NCI-H1048 (cell line): ENCODE measurements around the gene PLA2G2C.

Source experiments
- DNase-seq: peaks from one replicate; lab custom pipeline; 2025; lab: John Stamatoyannopoulos, UW

Gene PLA2G2C

DNA sequence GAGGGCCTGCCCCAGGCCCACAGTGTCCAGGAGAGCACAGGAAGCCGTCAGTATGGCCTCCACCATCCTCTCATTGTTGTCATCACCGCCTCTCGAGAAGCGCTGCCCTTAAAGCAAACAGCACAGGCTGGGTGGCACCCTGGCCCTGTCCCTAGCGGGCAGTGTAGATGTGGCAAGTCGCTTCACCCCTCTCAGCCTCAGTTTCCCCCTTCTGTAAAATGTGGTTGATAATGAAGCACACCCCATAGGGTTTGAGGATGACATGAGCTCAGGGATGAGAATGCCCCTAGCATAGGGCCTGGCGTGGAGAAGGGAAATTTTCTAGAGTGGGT is 33.8 kb downstream of the PLA2G2C start:
- no peak for DNase-seq

DNA sequence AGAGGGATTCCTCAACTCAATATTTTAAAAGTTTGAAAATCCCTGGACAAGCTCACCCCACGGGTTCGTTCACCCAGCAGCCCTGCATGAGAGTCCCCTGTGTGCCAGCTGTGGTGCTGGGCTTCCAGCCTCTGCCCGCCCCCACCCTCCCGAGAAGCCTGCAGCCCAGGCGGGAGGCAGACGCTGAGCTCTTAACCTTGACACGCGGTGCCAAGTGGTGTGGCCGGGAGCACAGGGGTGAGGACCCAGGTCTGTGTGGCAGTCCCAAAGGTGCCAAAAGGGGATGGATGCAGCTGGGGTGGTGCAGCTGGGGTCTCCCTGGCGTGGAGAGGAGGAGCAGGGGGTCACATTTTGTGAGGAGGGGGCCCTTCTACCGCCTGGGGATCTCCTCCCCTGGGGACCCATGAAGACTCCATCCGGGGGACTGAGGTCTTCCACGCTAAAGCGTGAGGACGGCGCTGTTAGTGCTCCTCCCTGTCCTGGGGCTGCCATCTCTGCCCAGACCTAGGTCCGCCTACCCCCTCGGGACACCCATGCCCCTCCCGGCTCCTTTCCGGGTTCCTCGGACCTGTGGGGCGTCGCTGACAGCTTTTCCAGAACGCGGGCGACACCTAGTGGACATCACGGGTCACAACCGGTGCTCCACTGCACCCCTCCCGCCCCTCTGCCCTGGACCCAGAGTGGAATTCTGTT is 34.3 kb downstream of the PLA2G2C start:
- peak; percentile 23 for DNase-seq

DNA sequence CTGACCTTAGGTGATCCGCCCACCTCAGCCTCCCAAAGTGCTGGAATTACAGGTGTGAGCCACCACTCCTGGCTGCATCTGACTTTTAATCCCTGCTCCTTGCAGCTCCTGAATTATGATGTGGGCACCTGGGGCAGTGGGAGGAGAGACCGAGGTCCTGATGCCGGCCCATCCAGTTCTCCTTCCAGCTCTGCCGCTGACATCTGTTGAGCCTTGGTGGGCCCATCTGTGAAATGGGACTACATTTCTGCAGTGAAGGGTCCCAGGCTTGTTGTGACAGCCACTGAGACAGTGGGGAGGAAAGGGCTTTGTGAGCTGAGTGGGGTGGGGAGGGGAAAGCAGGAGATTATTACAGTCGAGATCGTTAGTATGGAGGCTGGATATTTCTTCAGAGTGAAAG is 35.3 kb downstream of the PLA2G2C start:
- DNase-seq = no peak

DNA sequence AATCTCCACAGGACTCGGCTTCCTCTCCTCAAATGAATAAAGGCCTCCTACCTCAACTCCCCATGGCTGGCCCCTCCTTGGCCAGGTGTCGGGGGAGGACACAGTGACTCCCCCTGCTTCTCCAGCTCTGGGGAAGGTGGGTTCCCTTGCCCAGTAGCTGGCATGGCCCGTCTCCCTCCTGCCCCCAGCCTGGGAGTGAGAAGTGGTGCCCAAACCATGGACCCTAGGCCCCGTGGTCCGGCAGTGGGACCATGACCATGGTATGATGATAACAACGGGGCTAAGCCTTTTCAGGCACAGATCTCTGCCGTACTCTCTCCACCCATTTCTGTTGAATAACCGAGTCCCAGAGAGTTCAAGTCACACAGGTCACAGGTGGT is 36.0 kb downstream of the PLA2G2C start:
- DNase-seq = no peak

DNA sequence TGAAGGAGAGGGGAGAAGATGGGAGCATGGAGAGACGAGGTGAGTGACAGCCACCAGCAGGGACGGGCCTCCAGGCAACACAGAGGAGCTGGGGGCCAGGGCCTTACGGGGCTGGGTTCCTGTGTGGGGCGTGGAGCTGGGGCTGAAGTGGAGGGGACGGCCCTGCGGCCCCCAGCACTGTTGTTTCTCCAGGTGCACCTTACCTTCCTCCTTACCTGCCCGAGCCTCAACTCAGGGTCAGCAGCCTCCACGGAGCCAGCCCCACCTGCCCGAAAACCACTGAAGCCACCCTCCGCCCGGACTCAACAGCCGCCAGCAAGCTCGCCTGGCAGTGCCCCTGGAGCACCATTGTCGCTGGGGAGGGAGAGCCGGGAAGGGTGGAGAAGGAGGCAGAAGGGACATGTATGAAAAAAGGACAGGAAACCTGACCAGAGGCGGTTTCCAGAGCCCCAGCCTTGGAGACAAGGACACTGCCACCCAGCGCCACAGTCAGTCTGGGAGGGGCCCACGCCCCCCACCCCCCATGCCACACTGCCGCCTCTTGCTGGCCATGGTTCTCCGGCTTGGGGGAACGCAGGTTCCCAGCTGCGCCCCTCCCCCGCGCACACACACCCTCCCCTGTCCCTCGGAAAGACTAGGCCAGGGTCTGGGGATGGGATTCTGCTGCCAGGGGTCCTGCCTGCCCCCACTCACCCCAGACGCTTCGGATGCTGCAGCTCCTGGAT is 36.6 kb downstream of the PLA2G2C start:
- DNase-seq = no peak

DNA sequence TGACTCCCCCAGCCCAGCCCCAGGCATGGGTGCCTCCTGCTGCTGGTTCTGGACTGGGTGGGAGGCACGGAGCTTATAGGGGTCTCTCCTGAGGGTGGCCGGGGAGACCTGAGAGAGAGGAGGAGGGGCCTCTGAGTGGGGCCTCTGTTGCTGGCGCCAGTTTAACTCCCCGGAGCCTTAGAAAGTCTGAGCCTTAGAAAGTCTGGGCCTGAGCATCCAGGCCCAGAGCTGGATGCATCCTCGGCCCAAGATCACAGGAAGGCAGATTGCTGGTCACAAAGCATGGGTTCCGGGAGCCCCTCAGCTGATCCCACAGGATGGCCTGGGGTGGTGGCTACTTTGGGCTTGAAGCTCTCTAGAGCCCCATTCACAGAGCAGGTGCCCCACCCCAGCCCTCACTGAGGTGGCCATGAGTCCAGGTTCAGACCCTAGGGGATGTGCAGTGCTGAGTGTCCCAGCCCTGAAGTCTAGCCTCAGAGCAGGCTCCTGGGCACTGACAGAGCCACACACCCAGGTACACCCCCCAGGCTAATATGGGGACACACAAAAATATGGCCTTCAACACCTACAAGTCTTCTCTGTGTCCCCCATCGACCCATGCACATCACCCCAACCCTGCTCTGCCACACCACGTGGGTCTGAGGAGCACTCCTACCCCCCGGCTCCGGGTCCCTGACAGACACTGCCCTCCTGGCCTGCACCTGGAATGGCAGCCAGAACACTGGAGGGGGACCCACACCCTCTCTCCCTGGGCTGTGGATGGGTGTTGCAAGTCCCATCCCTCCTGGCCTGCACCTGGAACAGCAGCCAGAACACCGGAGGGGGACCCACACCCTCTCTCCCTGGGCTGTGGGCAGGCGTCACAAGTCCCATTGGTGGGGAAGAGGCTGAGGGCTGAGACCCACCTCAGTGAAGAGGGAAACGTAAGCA is 37.5 kb downstream of the PLA2G2C start:
- no peak for DNase-seq

DNA sequence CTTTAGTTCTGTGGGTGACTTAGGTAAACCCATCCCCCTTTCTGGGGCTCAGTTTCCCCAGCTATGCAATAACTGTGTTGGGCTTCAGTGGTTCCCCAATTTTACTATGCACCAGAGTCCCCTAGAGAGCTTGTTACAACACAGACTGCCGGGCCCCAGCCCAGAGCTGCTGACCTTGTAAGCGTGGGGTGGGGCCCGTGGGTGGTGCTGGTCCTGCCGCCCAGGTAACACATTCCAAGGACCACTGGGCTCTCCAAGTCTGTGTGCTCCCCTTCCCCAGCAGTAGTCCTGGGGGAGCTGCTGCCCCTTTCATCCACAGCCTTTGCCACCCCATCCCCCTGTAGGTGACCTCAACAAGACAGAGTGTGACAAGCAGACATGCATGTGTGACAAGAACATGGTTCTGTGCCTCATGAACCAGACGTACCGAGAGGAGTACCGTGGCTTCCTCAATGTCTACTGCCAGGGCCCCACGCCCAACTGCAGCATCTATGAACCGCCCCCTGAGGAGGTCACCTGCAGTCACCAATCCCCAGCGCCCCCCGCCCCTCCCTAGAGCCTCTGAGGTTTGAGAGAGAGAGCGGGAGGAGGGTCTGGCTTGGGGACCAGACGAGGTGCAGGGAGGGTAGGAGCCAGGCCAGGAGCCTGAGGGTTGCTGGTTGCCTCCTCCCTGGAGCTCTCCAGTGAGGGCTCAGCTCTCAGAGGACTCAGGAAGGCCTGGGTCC is 38.3 kb downstream of the PLA2G2C start:
- no peak for DNase-seq

DNA sequence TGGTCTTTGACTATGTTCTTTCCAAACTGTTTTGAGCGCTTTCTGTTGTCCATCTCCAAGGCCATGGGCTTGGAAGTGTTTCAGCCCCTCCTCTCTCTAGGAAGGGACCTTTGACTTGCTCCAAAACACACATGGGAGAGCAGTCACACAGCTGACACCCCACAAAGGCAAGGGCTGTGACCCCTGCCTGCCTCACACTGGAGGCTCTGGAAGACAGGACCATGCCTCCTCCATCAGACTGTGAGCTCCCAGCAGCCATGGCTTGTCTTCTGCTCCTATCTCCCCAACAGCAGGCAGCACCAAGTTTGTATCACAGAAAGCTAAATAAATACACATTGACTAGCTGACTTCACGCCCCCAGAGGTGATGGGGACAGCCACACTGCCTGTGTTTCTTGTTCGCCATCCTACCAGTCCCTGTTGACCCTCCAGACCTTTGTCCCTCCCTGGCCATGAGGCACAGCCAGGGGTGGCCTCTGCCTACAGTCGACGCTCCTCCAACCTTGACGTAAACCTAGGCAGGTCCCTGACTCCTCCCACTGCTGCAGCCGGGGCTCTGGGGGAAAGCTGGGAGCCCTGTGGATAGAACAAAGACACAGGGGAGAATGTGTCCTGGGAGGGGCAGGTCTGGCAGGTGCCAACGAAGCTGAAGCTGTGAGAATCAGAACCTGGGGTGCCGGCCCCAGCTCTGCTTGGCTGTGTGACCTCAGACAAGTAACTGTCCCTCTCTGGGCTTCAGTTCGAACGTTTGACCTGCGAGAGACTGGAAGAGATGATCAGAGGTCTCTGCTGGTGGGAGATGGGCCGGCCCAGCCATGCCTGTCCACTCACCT is 42.4 kb downstream of the PLA2G2C start:
- DNase-seq = no peak

DNA sequence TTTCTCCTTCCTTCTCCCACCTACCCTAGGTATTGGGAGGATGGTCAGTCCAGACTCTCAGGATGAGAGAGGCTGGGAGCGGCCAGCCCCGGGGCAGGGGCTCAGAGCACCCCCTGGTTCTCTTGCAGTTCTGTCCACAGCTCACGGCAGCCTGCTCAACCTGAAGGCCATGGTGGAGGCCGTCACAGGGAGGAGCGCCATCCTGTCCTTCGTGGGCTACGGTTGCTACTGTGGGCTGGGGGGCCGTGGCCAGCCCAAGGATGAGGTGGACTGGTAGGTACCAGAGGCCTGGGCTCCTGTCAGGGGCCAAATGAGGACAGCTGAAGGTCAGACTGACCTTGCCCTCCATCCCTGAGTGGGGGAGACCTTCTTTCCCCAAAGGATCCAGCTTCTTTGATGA is 43.0 kb downstream of the PLA2G2C start:
- no peak for DNase-seq

DNA sequence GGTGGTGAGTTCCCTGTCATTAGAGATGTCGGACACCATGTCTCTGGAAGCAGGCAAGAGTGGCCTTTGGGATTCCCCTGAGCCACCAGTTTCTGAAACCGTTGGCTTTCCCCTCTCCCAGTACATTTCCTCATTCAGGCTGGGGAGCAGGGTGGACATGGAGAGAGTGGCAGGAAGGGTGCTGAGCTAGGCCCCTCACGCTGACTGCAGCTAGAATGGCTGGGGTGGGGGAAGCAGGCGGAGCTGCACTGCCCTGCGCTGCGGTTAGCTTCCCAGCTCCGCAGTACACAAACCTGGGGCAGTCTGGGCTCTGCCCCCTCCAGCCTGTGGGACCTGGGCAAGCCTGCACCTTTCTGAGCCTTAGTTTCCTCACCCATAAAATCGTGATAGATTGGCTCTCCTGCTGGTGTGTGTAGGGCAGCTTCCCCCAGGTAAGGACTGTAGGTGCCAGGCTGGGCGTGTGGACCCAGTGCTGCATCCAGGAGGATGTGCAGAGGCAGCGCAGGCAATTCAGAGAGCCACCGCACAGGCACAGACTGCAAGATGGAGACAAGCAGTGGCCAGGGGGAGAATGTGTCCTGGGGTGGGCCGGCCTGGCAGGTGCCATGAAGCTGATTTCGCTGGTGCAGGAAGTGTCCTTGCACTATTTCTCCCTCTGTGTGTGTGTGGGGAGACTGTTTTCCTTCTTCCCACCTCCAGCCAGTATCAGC is 44.2 kb downstream of the PLA2G2C start:
- no peak for DNase-seq

DNA sequence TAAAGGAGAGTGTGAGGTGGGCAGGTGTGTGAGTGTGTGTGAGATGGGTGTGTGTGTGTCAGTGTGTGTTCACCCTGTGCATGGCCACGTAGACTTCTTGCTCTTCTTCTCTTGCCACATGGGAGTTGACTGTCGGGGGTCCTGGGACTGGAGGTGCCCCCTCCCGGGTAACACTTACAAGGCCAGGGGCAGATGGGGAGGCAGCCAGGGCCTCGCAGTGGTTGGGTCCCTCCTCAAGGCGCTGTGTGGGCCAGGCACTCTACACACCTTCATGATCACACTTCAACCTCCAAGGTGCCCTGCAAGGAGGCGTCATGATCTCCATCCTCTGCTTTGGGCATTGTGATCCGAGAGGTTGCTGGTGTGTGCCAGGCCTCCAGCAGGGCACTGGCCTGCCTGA is 44.9 kb downstream of the PLA2G2C start:
- DNase-seq = no peak

DNA sequence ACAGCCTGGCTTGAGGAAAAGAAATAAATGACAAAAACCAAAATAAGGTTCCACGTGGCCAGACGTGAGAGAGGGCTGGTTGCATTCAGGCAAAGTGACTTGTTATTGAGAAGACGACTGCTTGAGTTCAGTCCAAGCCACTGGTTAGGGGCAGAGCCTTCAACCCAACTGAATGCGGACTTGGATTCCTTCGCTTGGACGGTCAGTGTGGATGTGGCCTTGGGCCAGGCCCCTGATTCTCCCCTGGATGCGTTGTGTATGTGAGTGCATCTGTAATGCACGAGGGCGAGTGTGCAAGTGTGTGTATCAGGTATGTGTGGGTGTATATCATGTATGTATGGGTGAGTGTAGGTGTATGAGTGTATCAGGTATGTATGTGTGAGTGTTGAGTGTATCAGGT is 45.3 kb downstream of the PLA2G2C start:
- no peak for DNase-seq

DNA sequence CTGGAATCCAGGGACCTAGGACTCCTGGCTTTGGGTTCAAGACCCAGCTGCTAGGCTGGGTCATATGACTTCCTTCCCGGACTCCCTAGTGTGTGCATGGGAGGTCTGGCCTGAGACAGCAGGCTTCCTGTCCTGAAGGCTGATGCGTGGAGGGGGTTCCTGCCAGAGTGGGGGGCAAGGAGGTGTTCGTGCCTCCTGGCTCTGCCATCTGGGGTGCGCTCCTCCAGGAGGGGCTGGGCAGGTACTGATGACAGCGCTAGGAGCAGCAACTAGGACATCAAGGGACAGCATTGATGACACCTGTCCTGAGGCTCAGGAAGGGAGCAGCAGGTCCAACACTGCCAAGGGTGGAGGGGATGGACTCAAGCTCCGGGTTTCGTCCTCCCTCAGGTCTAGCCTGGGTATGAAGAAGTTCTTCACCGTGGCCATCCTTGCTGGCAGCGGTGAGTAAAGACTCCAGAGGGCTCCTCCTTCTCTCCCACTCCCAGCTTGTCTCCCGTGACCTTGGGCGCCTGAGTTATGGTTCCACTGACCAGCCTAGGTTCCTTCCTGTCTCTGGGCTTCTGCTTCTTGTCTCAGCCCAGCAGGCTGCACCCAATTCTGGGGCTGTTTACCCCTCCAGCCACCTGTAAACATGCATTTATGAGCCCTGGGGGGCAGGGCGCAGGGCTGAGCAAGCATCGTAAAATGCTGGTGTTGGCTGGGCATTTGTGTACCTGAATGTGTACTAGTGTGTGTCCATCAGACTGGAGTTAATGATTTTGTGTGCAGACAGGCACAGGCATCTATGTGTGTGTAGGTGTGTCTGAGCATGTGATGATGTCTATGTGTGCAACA is 46.3 kb downstream of the PLA2G2C start:
- no peak for DNase-seq

DNA sequence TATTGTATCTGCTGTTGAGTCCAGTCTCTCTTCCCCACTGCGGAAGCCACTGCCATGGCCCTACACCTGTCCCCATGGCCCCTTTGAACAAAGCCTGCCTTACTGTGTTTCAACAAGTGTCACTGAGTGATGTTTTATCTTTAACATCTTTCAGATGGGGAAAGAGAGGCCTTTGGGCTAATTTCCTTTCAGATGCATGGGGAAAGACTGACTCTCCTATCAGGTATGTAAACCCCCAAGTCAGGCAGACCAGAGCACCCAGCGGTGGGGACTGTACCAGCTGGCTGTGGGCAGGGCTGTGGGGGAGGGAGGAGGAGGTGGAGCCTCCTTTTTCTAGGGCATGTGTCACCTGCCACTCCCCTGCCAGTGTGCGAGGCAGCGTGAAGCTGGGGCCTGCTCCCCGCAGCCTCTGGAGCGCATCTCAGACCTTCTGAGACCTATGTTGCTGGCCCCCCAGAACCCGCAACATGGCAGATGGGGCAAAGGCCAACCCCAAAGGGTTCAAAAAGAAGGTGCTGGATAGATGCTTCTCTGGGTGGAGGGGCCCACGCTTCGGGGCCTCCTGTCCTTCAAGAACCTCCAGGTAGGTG is 47.3 kb downstream of the PLA2G2C start, which contains the start of gene PLA2G2F:
Gene PLA2G2F, plus strand, starts transcription at position 363 of the 590 bp plus-strand sequence. Its CDS starts 105 bp downstream, at position 468.
- no peak for DNase-seq

DNA sequence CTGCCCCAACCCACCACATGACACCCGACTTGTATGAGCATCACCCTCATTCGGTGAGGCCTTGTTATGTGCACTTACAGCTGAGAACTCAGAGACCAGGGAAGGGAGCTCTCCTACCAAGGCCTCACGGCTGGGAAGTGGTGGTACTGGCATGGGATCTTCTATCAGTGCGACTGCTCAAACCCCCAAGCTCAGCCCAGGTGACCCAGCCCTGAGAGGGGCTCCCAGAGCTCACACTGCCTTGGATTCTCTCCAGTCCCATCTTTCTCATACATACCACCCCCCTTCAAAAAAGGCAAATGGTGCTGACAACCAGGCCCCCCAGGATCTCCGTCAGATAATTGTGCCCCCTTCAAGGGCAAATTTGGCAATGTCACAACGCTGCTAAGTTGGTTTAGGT is 48.0 kb downstream of the PLA2G2C start:
- DNase-seq = no peak

DNA sequence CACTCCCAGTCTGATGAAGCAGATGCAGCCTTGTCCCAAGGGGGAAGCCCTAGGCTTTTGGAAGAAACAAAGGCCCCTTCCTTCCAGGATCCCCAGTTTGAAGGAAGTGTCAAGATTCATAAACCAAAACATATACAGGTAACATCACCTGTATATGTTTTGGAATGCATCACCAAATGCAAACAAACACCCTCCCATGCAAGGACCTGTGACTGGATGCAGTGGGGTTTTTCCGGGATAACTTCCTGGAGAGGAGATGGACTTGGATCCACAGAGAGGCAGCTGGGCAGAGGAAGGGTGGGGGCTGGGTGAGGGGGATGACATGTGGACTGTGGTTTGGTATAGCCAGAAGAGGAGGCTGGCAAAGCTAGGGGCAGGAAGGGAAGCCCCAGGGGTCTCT is 48.7 kb downstream of the PLA2G2C start:
- DNase-seq = no peak

DNA sequence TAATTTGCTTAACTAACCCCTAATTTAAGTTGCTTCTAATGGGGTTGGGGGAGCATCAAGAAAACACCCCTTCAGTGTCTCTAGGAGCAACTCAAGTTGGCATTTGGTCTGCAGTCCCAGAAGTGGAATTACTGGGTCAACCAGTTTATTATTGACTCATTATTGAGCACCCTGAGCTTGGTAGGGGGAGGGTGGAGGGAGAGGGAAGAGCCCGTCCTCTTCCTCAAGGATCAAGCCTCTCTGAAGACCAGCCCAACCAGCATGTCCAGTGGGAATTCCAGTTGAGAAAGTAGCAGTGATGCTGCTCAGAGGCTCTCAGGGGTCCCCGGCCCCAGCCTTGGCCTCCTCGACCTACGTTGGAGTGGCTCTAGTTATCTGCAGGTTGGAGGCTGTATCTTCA is 49.3 kb downstream of the PLA2G2C start:
- DNase-seq = no peak

DNA sequence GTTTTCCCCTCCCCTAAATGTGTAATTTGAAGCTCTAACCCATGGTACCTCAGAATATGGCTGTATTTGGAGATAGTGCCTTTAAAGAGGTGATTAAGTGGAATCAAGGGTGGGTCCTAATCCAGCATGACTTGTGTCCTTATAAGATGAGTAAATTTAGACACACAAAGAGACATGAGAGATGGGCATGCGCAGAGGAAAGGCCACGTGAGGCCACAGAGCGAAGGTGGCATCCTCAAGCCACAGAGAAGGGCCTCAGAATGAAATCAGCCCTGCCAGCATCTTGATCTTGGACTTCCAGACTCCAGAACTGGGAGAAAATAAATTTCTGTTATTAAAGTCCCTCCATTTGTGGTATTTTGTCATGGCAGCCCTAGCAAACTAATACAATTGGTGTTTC is 50.1 kb downstream of the PLA2G2C start:
- DNase-seq = no peak

DNA sequence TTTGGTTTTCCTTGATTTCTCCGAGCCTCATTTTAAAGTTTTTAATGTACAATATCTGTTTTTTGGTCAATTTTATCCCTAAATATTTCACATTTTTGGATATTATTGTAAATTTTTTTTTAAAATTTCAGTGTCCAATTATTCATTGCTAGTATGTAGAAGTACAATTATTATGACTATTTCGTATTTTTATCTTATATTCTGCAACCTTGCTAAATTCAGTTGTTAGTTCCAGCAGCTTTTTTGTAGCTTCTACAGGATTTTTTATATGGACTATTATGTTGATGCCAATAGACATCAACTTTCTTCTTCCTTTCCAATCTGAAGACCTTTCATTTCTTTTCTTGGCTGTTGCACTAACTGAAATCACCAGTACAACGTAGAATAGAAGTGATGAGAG is 51.3 kb downstream of the PLA2G2C start:
- DNase-seq = no peak
